Endodermal cell (in vitro differentiated cells): ENCODE data around the gene WSCD2. TPM values are rescaled to one million over a fixed set of nuclear protein-coding genes. Genes with fewer than 3 reads are reported as not detected.
A peak's percentile ranks its signal among the peaks of the same experiment; 100 is the strongest.

Experiments used
- DNase-seq: peaks from one replicate; pipeline ENCODE4 v3.0.0-alpha.2; 2017
- H3K27ac ChIP-seq: 2 replicates; pipeline ENCODE4 v1.5.1; 2013; ENCODE audit warnings: mild to moderate bottlenecking, low read depth, low read length, moderate library complexity
- H3K27me3 ChIP-seq: 2 replicates; pipeline ENCODE4 v1.6.1; 2013; ENCODE audit warnings: mild to moderate bottlenecking, low read length, moderate library complexity; ENCODE audit not compliant: insufficient read depth, control insufficient read depth, poor library complexity, severe bottlenecking
- H3K36me3 ChIP-seq: 2 replicates; pipeline ENCODE4 v1.7.0; 2013; ENCODE audit warnings: mild to moderate bottlenecking, low read length, moderate library complexity; ENCODE audit not compliant: control insufficient read depth, insufficient read depth
- H3K4me1 ChIP-seq: one replicate; pipeline ENCODE4 v1.7.0; 2013; ENCODE audit warnings: low read length; ENCODE audit not compliant: control insufficient read depth, insufficient read depth
- H3K4me3 ChIP-seq: 2 replicates; pipeline ENCODE4 v1.5.1; 2013; ENCODE audit warnings: mild to moderate bottlenecking, low read length, moderate library complexity
- H3K9ac ChIP-seq: 2 replicates; pipeline ENCODE4 v1.6.1; 2013; ENCODE audit warnings: mild to moderate bottlenecking, low read length, moderate library complexity; ENCODE audit not compliant: poor library complexity, severe bottlenecking; ENCODE audit errors: extremely low read depth
- H3K9me3 ChIP-seq: 2 replicates; pipeline ENCODE4 v1.6.1; 2013; ENCODE audit warnings: mild to moderate bottlenecking, low read length, moderate library complexity; ENCODE audit not compliant: control insufficient read depth
- H3K27ac Mint-ChIP-seq: 2 replicates; pipeline ENCODE4 v1.8.0; 2020; ENCODE audit warnings: mixed read lengths
- H3K27me3 Mint-ChIP-seq: 2 replicates; pipeline ENCODE4 v1.8.0; 2021; ENCODE audit warnings: mild to moderate bottlenecking, mixed read lengths; ENCODE audit not compliant: insufficient read depth
- H3K36me3 Mint-ChIP-seq: 2 replicates; pipeline ENCODE4 v1.8.0; 2020; ENCODE audit warnings: low read depth, mixed read lengths
- H3K4me1 Mint-ChIP-seq: 2 replicates; pipeline ENCODE4 v1.8.0; 2020; ENCODE audit warnings: mixed read lengths
- H3K4me3 Mint-ChIP-seq: 2 replicates; pipeline ENCODE4 v1.8.0; 2020; ENCODE audit warnings: mild to moderate bottlenecking, moderate library complexity, mixed read lengths
- H3K9me3 Mint-ChIP-seq: 2 replicates; pipeline ENCODE4 v1.8.0; 2020; ENCODE audit warnings: mild to moderate bottlenecking, mixed read lengths
- CTCF ChIP-seq: fragments of 200-600 bp; sonication (generic); conservative IDR thresholded peaks from 2 replicates; pipeline ENCODE4 v1.5.0; 2021; ENCODE audit warnings: antibody characterized with exemption, mild to moderate bottlenecking
- WGBS, 2 experiments: methylation state at CpG; one replicate each; pipeline versions ENCODE4 v1.1.5 to v1.1.7; 2013; ENCODE audit warnings: missing lambda C conversion rate in 2 of 2, mixed read lengths in 1 of 2; ENCODE audit not compliant: insufficient coverage in 1 of 2, insufficient read length in 1 of 2; 5-methylcytosine and 5-hydroxymethylcytosine counted together
- total RNA-seq, 2 donors: library from RNA; stranded (reverse); fragmentation: NEBNext Ultra II Directional in 1 of 2; extraction: Animal tissue kit (Norgen Biotek cat#: 25700) in 1 of 2; gene quantifications; 2 replicates in 1 of 2; 3 replicates in 1 of 2; pipeline ENCODE4 v1.2.1, GENCODE V29; 2021

The WSCD2 gene
- total RNA-seq, 2 donors from 2014 or later = 0.80 to 1.3 TPM

GRCh38 chr12:108234158-108234557, 105.1 kb downstream of the WSCD2 start:
- peak; percentile 43 for TF ChIP-seq CTCF
- no peak overlapping the region for H3K4me3 Mint-ChIP-seq
- Histone ChIP-seq H3K36me3 (no peaks in the 10 kb centered on the region), H3K9ac (no peak overlapping the region), H3K4me1 (peaks cover 11% of the 10 kb centered on the region), H3K9me3 (peaks cover 12% of the 10 kb centered on the region), H3K4me3 (no peak overlapping the region), H3K27me3 (no peaks in the 10 kb centered on the region), H3K27ac (no peak overlapping the region)
- H3K27ac Mint-ChIP-seq = no peak overlapping the region
- peaks cover 3% of the 10 kb centered on the region for H3K27me3 Mint-ChIP-seq
- peaks cover 25% of the 10 kb centered on the region for H3K4me1 Mint-ChIP-seq
- WGBS, 2 experiments = 92 to 100% methylated on average over 4 to 5 of the region's 6 CpGs
- peaks cover 4% of the 10 kb centered on the region for H3K36me3 Mint-ChIP-seq
- DNase-seq = no peak
- H3K9me3 Mint-ChIP-seq = peaks cover 16% of the 10 kb centered on the region

- Mint-ChIP-seq H3K27ac (peak overlapping the region; percentile 44), H3K4me1 (peaks cover 25% of the 10 kb centered on the region), H3K9me3 (peaks cover 21% of the 10 kb centered on the region), H3K36me3 (peaks cover 4% of the 10 kb centered on the region), H3K4me3 (no peak overlapping the region), H3K27me3 (peaks cover 3% of the 10 kb centered on the region)
- no peaks in the 10 kb centered on the region for H3K36me3 ChIP-seq
- no peaks in the 10 kb centered on the region for H3K27me3 ChIP-seq
- TF ChIP-seq CTCF = no peak
- H3K9ac ChIP-seq = no peak overlapping the region
- no peak overlapping the region for H3K4me3 ChIP-seq
- H3K9me3 ChIP-seq = peaks cover 12% of the 10 kb centered on the region
- peaks cover 11% of the 10 kb centered on the region for H3K4me1 ChIP-seq
- peak; percentile 83 for DNase-seq
- WGBS, 2 experiments = 19 to 32% methylated on average over 4 to 5 of the region's 5 CpGs
- H3K27ac ChIP-seq = peak overlapping the region; percentile 72
Observed at GRCh38 chr12:108235197-108235984, 106.3 kb downstream of the WSCD2 start.

- TF ChIP-seq CTCF = no peak
- no peak overlapping the region for H3K27ac Mint-ChIP-seq
- peaks cover 21% of the 10 kb centered on the region for H3K9me3 Mint-ChIP-seq
- Histone ChIP-seq H3K4me1 (peaks cover 11% of the 10 kb centered on the region), H3K9ac (no peak overlapping the region), H3K27me3 (no peaks in the 10 kb centered on the region), H3K36me3 (no peaks in the 10 kb centered on the region), H3K4me3 (no peak overlapping the region), H3K9me3 (peaks cover 12% of the 10 kb centered on the region), H3K27ac (peak overlapping the region; percentile 72)
- peaks cover 3% of the 10 kb centered on the region for H3K27me3 Mint-ChIP-seq
- no peak overlapping the region for H3K4me3 Mint-ChIP-seq
- no peak for DNase-seq
- peaks cover 20% of the 10 kb centered on the region for H3K4me1 Mint-ChIP-seq
- peaks cover 4% of the 10 kb centered on the region for H3K36me3 Mint-ChIP-seq
- 13 to 44% methylated on average over 2 to 3 of the region's 3 CpGs for WGBS, 2 experiments
Observed at GRCh38 chr12:108235985-108236263, 106.8 kb downstream of the WSCD2 start.
